SJSA1 (cell line): ENCODE results near the gene PTPRB. TPM values are rescaled to one million over a fixed set of nuclear protein-coding genes. Genes with fewer than 3 reads are reported as not detected.

Experiments
- DNase-seq, 2 experiments: peaks; one replicate each; pipeline ENCODE4 v3.0.0-alpha.2; 2015 to 2020; ENCODE audit warnings: low spot score in 2 of 2, low read depth in 1 of 2
- H3K27ac ChIP-seq: fragments of 250-450 bp; sonication (Bioruptor Pico); 2 replicates; pipeline ENCODE4 v1.5.1; 2020; ENCODE audit warnings: mild to moderate bottlenecking, moderate library complexity
- H3K27me3 ChIP-seq: fragments of 250-450 bp; sonication (Bioruptor Pico); replicated peaks from 2 replicates; pipeline ENCODE4 v1.5.1; 2020; ENCODE audit warnings: mild to moderate bottlenecking, moderate library complexity
- H3K36me3 ChIP-seq: fragments of 250-450 bp; sonication (Bioruptor Pico); 2 replicates; pipeline ENCODE4 v1.5.1; 2020; ENCODE audit warnings: mild to moderate bottlenecking
- H3K4me1 ChIP-seq: fragments of 250-450 bp; sonication (Bioruptor Pico); replicated peaks from 2 replicates; pipeline ENCODE4 v1.6.1; 2021; ENCODE audit warnings: mild to moderate bottlenecking
- H3K4me3 ChIP-seq: fragments of 250-450 bp; sonication (Bioruptor Pico); 2 replicates; pipeline ENCODE4 v1.5.1; 2020; ENCODE audit warnings: mild to moderate bottlenecking
- H3K9me3 ChIP-seq: fragments of 250-450 bp; sonication (Bioruptor Pico); replicated peaks from 2 replicates; pipeline ENCODE4 v1.5.1; 2020; ENCODE audit warnings: mild to moderate bottlenecking
- total RNA-seq: library from RNA; depleted of rRNA; stranded (reverse); fragments of >200 nt; shearing (Covaris generic); gene quantifications from 2 replicates; pipeline ENCODE4 v1.2.3, GENCODE V29; 2014; rRNA removed

Gene PTPRB
- 3.0 and 4.5 TPM in 2 replicates for total RNA-seq

DNA sequence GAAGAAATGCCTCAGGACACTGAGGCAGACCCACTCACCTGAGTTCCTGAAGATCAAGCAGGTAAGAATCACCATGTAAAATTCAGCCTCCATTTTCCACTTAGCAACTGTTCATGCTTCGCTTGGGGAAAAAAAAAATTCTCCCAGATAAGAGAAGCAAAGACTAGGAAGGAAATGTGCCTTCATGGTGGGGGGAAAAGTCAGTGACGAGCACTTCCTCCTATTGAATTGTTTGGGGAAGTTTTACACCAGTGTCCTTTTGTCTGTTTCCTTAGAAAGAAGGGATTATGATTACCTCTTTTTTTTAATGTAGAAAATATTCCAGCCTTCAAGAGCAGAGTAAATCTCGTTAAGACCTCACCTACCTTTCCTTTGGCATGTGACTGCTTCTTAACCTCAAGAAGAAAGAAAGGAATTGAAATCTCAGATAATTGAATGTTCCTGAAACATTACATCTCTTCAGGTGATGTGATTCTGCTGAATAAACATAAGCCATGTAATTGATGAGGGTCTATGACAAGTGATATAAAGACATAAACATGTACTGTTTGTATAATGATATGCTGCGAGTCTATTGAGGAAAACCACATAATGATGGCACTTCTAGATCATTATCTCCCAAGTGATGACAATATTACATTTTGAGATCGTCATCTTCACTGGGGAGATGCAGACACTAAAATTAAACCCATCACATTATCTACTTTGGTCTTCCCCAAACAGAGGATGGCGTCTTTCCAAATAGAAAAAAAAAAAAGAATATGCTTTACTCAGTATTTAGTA lies at the start of gene PTPRB:
PTPRB (minus strand) TSS at position 127 of the 783 bp plus-strand sequence; CDS start at position 93, 34 bp downstream.
- no peak for DNase-seq
- H3K36me3 ChIP-seq, result no peaks in the 10 kb centered on the region
- no peak within 1 kb of the TSS for H3K4me3 ChIP-seq
- H3K27ac ChIP-seq, result no peak within 1 kb of the TSS
- H3K9me3 ChIP-seq, result no peaks in the 10 kb centered on the region; the same call in 1 of the 2 replicates
- H3K27me3 ChIP-seq, result no peaks in the 10 kb centered on the region
- H3K4me1 ChIP-seq, result no peaks in the 10 kb centered on the region; the same call in 1 of the 2 replicates

DNA sequence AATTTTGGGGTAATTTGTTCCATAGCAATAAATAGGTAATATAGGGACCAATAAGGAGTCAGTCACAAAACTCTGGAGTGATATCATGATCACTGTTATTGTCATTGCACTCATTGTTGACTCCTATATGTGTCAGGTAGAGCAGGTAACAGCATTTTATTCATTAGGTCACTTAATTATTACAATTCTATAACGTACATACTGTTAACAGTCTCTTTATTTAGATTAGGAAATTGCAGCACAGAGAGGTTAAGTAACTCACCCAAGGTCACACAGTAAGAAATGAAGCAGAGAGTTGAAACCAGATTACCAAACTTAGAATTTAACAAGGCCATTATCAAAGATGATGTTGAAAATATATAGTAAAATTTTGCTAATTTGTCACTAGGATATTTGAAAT lies 49.7 kb upstream of the PTPRB start:
- H3K4me1 ChIP-seq, result peaks cover 23% of the 10 kb centered on the region
- H3K27me3 ChIP-seq, result no peaks in the 10 kb centered on the region
- no peak overlapping the region for H3K27ac ChIP-seq
- no peaks in the 10 kb centered on the region for H3K36me3 ChIP-seq
- H3K4me3 ChIP-seq, result no peak overlapping the region
- H3K9me3 ChIP-seq, result no peaks in the 10 kb centered on the region
- no peak for DNase-seq

DNA sequence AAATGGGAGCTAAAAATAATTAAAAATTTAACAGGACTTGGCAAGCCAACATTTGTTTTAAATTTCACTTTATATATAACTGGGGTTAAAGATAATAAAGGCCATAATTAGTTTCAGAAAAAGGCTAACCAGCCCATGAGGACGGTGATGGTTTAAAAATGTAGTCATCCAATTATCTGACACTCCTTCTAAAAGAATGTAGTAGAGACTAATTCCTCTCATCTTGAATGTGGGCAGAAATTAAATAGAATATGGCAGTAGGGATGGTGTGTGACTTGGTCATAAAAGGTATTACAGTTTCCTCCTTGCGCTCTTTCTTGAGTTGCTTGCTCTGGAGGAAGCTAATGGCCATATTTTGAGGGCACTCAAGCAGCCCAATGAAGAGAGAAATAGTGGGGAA lies 49.1 kb upstream of the PTPRB start:
- Histone ChIP-seq H3K9me3 (no peaks in the 10 kb centered on the region), H3K27me3 (no peaks in the 10 kb centered on the region), H3K4me1 (peaks cover 18% of the 10 kb centered on the region), H3K4me3 (no peak overlapping the region), H3K36me3 (no peaks in the 10 kb centered on the region), H3K27ac (no peak overlapping the region)
- no peak for DNase-seq

DNA sequence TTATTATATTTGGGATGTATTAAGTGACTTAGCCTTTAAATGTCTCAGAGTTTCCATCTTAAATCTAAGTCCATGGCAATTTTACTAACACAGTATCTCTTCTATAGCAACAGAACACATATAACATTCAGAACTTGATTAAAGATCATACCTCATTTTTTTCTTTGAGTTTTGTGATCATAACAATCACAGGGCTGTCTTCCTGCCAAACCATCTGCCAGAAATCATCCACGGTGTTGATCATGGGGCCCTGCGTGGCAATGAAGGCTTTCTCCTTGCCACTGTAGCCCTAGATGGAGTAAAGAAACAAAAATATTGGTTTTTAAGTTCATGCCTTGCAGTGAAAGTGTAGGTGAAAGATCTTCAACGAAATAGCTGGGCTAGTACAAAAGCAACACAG lies 46.7 kb upstream of the PTPRB start:
- H3K36me3 ChIP-seq, result no peaks in the 10 kb centered on the region
- H3K9me3 ChIP-seq, result no peaks in the 10 kb centered on the region
- H3K27ac ChIP-seq, result no peak overlapping the region
- no peaks in the 10 kb centered on the region for H3K27me3 ChIP-seq
- H3K4me3 ChIP-seq, result no peak overlapping the region
- peaks cover 12% of the 10 kb centered on the region for H3K4me1 ChIP-seq
- DNase-seq, result no peak

DNA sequence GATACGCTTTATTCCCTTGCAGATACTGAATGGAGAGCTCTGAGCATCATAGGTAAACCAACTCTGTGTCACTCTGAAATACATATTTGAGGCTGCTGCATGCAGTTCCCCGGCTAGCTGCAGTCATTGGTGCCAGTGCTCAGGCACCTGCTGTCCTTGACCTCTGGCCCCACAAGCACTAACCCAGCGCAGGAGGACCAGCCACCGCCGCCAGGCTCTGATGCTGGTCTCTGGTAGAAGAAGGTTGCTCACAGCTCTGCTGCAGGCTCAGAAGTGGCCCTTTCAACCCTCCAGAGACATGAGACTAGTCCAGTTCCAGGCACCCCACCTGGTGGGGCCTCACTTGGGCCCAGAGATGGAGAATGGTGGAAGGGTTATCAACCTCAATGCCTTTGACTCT lies 34.5 kb upstream of the PTPRB start:
- Histone ChIP-seq H3K4me3 (no peak overlapping the region), H3K27ac (no peak overlapping the region), H3K27me3 (no peaks in the 10 kb centered on the region), H3K36me3 (no peaks in the 10 kb centered on the region), H3K4me1 (no peaks in the 10 kb centered on the region), H3K9me3 (no peaks in the 10 kb centered on the region)
- DNase-seq, result no peak

DNA sequence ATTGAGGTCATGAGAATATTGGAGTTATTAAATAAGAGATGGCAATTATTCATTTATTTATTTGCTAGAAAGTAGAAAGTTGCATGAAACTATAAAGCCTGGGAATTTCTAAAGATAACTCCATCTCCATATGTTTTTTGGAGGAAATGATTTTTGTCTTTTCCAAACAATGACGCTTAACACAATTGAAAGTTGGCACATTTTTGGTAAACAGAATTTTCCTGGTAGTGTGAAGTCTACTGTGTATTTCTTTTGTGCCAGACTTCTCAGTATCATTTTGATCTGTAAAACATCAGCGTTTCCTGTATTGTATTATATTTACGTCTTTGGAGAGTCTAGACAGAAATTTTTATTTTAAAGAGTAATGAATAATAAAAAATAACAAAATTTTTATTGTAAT lies 33.7 kb upstream of the PTPRB start:
- H3K9me3 ChIP-seq, result no peaks in the 10 kb centered on the region
- no peak for DNase-seq

DNA sequence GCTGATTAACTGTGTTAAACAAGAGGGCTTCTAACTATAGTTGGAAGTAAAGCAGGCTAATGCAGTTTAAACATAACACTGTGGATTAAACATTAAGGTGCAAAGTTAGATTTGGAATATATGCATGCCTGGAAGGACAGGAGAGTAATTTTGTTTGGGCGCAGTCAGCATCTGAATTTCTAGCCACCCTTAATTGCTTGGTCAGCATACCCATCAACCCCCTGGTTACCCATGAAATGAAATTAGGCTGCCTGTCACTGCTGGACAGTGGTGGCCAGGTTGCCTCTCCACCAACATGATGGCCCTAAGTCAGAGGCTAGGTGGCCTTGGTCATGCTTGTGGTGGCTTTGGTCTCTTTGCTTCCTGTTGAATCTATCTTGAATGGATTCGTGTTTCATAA lies 30.0 kb upstream of the PTPRB start:
- no peak overlapping the region for H3K27ac ChIP-seq
- no peaks in the 10 kb centered on the region for H3K9me3 ChIP-seq
- DNase-seq, result no peak
- no peaks in the 10 kb centered on the region for H3K27me3 ChIP-seq
- peaks cover 16% of the 10 kb centered on the region for H3K4me1 ChIP-seq
- H3K4me3 ChIP-seq, result no peak overlapping the region
- H3K36me3 ChIP-seq, result no peaks in the 10 kb centered on the region

More for the DNA sequence above, 33.7 kb upstream of the PTPRB start:
- Histone ChIP-seq H3K4me1 (no peaks in the 10 kb centered on the region), H3K27me3 (no peaks in the 10 kb centered on the region), H3K4me3 (no peak overlapping the region), H3K27ac (no peak overlapping the region), H3K36me3 (no peaks in the 10 kb centered on the region)

DNA sequence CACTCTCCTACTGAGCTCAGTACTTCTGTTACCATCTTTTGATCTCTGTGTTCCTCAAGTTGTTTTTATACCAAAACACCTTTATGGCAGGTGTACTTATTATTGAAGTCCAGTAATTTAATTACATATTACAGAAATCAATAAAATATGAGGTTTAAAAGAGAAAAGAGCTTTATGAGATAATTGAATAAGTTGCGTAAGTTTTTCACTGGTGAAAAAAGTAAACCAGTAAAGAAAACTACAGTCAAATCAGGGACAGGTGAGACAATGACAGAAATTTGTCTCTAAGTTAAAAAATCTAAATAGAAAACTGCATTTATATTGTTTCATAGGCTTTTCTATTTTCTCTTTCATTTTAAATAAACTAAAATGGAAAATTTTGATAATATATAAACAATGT lies 29.1 kb upstream of the PTPRB start:
- H3K9me3 ChIP-seq, result no peaks in the 10 kb centered on the region
- no peak overlapping the region for H3K4me3 ChIP-seq
- H3K4me1 ChIP-seq, result peaks cover 25% of the 10 kb centered on the region
- H3K36me3 ChIP-seq, result no peaks in the 10 kb centered on the region
- H3K27ac ChIP-seq, result no peak overlapping the region
- DNase-seq, result no peak
- H3K27me3 ChIP-seq, result no peaks in the 10 kb centered on the region

DNA sequence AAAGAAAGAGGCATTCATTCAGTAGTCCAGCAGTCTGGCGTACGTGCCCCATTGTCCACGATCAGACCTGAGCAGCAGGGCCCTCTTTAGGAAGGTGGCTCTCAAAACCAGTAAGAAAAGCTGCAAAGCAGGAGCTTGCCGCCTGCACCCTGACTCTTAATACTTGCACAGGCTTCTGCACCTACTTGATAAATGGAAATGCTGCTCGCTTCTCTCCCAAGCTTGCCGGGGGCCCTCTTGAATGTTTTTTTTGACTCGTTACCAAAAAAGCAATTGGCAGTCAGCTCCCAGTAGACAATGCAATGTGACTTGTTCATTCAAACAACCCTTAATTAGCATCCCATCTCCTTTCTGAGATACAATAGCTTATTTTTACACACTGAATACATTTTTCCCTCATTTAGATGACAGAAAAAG lies 27.2 kb upstream of the PTPRB start:
- H3K4me3 ChIP-seq, result no peak overlapping the region
- no peak overlapping the region for H3K27ac ChIP-seq
- no peaks in the 10 kb centered on the region for H3K9me3 ChIP-seq
- DNase-seq, result peak in 1 of 2 experiments; percentile 27
- H3K27me3 ChIP-seq, result no peaks in the 10 kb centered on the region
- no peaks in the 10 kb centered on the region for H3K36me3 ChIP-seq
- H3K4me1 ChIP-seq, result peaks cover 37% of the 10 kb centered on the region

DNA sequence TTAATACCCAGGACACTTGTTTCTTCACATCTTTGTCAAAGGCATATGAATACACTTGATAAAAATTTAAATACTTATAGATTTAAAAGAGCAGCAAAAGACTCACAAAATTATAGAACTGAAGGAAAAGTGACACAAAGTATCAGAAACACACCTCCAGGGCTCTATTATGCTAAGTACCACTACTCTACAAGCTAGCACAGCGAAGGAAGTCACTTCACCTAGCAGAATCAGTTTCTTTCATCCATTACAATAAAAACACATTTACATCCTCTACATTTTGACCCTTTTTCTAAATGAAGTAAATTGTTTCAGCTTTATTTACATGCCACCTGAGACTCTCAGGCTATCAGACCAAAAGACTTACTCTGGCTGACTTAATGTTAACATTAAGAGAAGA lies 26.6 kb upstream of the PTPRB start:
- H3K4me1 ChIP-seq, result peaks cover 37% of the 10 kb centered on the region
- no peaks in the 10 kb centered on the region for H3K9me3 ChIP-seq
- H3K27me3 ChIP-seq, result no peaks in the 10 kb centered on the region
- H3K27ac ChIP-seq, result no peak overlapping the region
- no peak overlapping the region for H3K4me3 ChIP-seq
- H3K36me3 ChIP-seq, result no peaks in the 10 kb centered on the region
- DNase-seq, result no peak

DNA sequence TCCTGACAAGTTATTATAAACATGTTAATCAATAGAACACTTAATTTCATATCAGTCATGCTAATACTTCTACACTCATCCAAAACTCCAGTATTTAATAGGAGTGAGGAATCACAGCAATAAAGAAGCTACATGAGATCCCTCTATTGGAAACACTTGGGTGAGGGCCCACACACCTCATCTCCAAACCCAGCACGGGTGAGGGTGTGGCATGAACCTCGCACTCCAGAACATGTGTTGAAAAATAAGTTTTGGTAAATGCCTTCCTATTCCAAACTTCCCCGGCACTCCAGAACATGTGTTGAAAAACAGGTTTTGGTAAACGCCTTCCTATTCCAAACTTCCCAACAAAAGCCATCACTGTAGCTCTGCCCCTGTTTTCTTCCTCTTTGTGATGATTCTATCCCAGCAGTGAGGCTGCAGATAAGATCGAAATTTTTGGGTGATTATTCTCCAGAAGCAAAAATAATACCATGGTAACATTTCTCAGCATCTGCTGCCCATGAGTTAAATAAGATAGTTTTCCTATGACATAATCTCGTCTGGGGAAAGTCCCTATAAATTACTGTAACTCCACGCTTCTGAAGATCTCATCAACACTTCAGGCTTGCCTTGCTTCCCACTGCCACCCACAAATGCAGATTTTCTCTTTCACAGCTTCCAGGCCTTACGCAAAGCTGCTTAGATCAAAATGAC lies 24.4 kb upstream of the PTPRB start:
- Histone ChIP-seq H3K36me3 (no peaks in the 10 kb centered on the region), H3K27me3 (no peaks in the 10 kb centered on the region), H3K27ac (peak overlapping the region; percentile 89), H3K4me3 (no peak overlapping the region), H3K4me1 (peaks cover 37% of the 10 kb centered on the region), H3K9me3 (no peaks in the 10 kb centered on the region)
- DNase-seq, result peak in 1 of 2 experiments; percentile 86

DNA sequence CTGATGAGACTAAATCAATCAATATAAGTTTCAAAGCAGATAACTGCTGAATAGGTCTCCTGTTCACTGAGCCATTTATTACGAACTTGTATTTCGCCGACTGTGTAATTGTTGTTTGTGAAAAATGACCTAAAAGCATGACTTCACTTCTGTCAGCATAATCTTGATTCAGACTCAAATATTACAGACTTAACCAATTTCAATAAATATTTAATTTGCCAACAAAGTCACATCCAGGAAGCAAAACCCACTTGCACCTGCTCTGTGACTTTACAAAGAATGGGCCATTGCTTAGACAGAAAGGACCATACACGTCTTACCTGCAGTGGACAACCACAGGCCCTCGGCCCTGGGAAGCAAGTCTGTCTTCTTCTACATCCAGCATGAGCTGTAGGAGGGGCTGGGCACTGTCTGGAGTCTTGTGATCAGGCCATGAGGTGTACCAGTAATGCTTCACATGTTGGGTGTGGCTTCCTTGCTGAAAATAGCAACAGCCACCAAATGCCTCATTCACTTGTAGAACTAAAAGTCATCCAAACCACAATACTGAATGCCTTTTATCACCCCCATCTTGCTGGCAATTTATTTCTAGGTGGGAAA lies 23.5 kb upstream of the PTPRB start:
- Histone ChIP-seq H3K27ac (peak overlapping the region; percentile 89), H3K4me3 (no peak overlapping the region), H3K27me3 (no peaks in the 10 kb centered on the region), H3K36me3 (no peaks in the 10 kb centered on the region), H3K4me1 (peaks cover 37% of the 10 kb centered on the region), H3K9me3 (no peaks in the 10 kb centered on the region)
- DNase-seq, result peak; percentile 67 to 80

DNA sequence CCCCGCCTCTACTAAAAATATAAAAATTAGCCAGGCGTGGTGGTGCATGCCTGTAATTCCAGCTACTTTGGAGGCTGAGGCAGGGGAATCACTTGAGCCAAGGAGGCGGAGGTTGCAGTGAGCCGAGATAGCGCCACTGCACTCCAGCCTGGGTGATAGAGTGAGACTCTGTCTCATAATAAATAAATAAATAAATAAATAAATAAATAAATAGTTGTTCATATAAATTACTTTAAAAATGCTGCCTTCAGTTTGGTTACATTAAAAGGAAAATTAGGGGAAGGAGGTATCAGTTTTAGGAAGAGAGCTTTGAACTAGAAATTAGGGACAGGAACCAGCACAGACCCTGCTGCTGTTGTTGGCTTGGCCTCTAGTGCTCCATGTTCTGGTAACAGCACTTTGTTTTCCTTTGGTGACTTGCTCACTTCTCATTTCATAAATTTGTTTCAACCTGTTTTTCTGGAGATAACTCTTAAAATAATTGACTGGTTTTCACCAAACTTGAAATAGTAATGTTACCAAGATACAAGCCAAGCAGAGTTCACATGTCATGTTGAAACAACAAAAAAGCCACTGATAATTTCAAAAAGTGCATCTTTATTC lies 22.9 kb upstream of the PTPRB start:
- Histone ChIP-seq H3K27ac (peak overlapping the region; percentile 89), H3K36me3 (no peaks in the 10 kb centered on the region), H3K27me3 (no peaks in the 10 kb centered on the region), H3K4me1 (peaks cover 37% of the 10 kb centered on the region), H3K9me3 (no peaks in the 10 kb centered on the region), H3K4me3 (no peak overlapping the region)
- no peak for DNase-seq
